Neural crest cell (in vitro differentiated cells): Measurements from ENCODE around the gene REST. TPM values are rescaled to one million over a fixed set of nuclear protein-coding genes. Genes with fewer than 3 reads are reported as not detected.
"Not testable (repeated sequence)": the region's sequence is repeated elsewhere in the genome, so short reads cannot be mapped to it uniquely, and the experiment has no call there.

Experiments
- DNase-seq: peaks from one replicate; pipeline ENCODE4 v3.0.0; 2021; ENCODE audit warnings: low read depth, mixed read lengths, low spot score
- H3K27ac Mint-ChIP-seq: one replicate; pipeline ENCODE4 v1.8.0; 2021; ENCODE audit warnings: mild to moderate bottlenecking, mixed read lengths; ENCODE audit not compliant: unreplicated experiment
- H3K27me3 Mint-ChIP-seq: 2 replicates; pipeline ENCODE4 v1.8.0; 2021; ENCODE audit warnings: low read depth, mild to moderate bottlenecking, mixed read lengths
- H3K36me3 Mint-ChIP-seq: 2 replicates; pipeline ENCODE4 v1.8.0; 2021; ENCODE audit warnings: low read depth, mild to moderate bottlenecking, mixed read lengths
- H3K4me1 Mint-ChIP-seq: 2 replicates; pipeline ENCODE4 v1.8.0; 2021; ENCODE audit warnings: mixed read lengths
- H3K4me3 Mint-ChIP-seq: one replicate; pipeline ENCODE4 v1.8.0; 2021; ENCODE audit warnings: mild to moderate bottlenecking, mixed read lengths
- H3K9me3 Mint-ChIP-seq: 2 replicates; pipeline ENCODE4 v1.8.0; 2021; ENCODE audit warnings: mixed read lengths
- CTCF ChIP-seq: fragments of 200-600 bp; sonication (generic); conservative IDR thresholded peaks from 2 replicates; pipeline ENCODE4 v1.5.0; 2021; ENCODE audit warnings: antibody characterized with exemption, mild to moderate bottlenecking
- total RNA-seq: library from RNA; stranded (reverse); gene quantifications from 2 replicates; pipeline ENCODE4 v1.2.1, GENCODE V29; 2021

Gene REST
- total RNA-seq, 1 donor from 2014 or later, result 51.2 TPM

GRCh38 chr4:56914336-56914735 is 6.6 kb downstream of the REST start:
- peaks cover 43% of the 10 kb centered on the region for H3K4me1 Mint-ChIP-seq
- peaks cover under 1% of the 10 kb centered on the region for H3K36me3 Mint-ChIP-seq
- no peaks in the 10 kb centered on the region for H3K27me3 Mint-ChIP-seq
- H3K27ac Mint-ChIP-seq, result no peak overlapping the region
- no peak for DNase-seq
- no peaks in the 10 kb centered on the region for H3K9me3 Mint-ChIP-seq
- TF ChIP-seq CTCF, result no peak
- peak overlapping the region; percentile 54 for H3K4me3 Mint-ChIP-seq

- H3K9me3 Mint-ChIP-seq, H3K27me3 Mint-ChIP-seq, H3K36me3 Mint-ChIP-seq, DNase-seq, H3K27ac Mint-ChIP-seq, H3K4me3 Mint-ChIP-seq: not testable (repeated sequence)
- peaks cover 36% of the 10 kb centered on the region for H3K4me1 Mint-ChIP-seq
Observed at GRCh38 chr4:56914977-56915376, 7.3 kb downstream of the REST start.

GRCh38 chr4:56927196-56927595 is 19.5 kb downstream of the REST start:
- H3K4me1 Mint-ChIP-seq, result no peaks in the 10 kb centered on the region
- no peaks in the 10 kb centered on the region for H3K27me3 Mint-ChIP-seq
- H3K9me3 Mint-ChIP-seq, result no peaks in the 10 kb centered on the region
- no peak for TF ChIP-seq CTCF
- peaks cover 27% of the 10 kb centered on the region for H3K36me3 Mint-ChIP-seq
- DNase-seq, result no peak
- no peak overlapping the region for H3K4me3 Mint-ChIP-seq
- no peak overlapping the region for H3K27ac Mint-ChIP-seq

- H3K36me3 Mint-ChIP-seq, result peaks cover 14% of the 10 kb centered on the region
Observed at GRCh38 chr4:56930638-56931037, 22.9 kb downstream of the REST start.

GRCh38 chr4:56931924-56932323 is 24.2 kb downstream of the REST start:
- no peak for TF ChIP-seq CTCF
- Mint-ChIP-seq H3K27me3 (no peaks in the 10 kb centered on the region), H3K27ac (no peak overlapping the region), H3K9me3 (no peaks in the 10 kb centered on the region), H3K36me3 (peaks cover 14% of the 10 kb centered on the region), H3K4me1 (no peaks in the 10 kb centered on the region), H3K4me3 (no peak overlapping the region)
- DNase-seq, result no peak

More at GRCh38 chr4:56930638-56931037, 22.9 kb downstream of the REST start:
- Mint-ChIP-seq H3K4me1 (no peaks in the 10 kb centered on the region), H3K9me3 (no peaks in the 10 kb centered on the region), H3K27me3 (no peaks in the 10 kb centered on the region), H3K4me3 (no peak overlapping the region), H3K27ac (no peak overlapping the region)
- TF ChIP-seq CTCF, result no peak
- no peak for DNase-seq

DNA sequence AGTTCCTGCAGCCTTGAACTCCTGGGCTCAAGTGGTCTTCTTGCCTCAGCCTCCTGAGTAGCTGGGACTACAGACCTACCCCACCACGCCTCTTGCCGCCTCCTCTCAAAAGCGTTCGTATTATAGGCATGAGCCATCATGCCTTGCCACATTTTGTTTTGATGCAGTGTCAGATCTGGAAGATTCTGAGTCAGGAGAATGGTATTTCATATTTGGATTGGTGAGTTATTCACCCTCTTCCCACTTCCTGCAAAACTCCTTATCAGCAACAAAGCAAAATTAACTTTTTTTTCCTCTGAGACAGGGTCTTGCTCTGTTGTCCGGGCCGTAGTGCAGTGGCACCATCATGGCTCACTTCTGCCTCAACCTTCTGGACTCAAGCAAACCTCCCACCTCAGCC is 29.6 kb downstream of the REST start:
- Mint-ChIP-seq H3K36me3 (peaks cover 12% of the 10 kb centered on the region), H3K27ac (no peak overlapping the region), H3K4me3 (no peak overlapping the region), H3K9me3 (no peaks in the 10 kb centered on the region), H3K4me1 (no peaks in the 10 kb centered on the region), H3K27me3 (no peaks in the 10 kb centered on the region)
- DNase-seq, result no peak
- TF ChIP-seq CTCF, result no peak

- peaks cover 12% of the 10 kb centered on the region for H3K36me3 Mint-ChIP-seq
- not testable (repeated sequence) for H3K27ac Mint-ChIP-seq, H3K27me3 Mint-ChIP-seq, DNase-seq, H3K9me3 Mint-ChIP-seq, H3K4me3 Mint-ChIP-seq, H3K4me1 Mint-ChIP-seq
Observed at GRCh38 chr4:56939826-56940225, 32.1 kb downstream of the REST start.
